ENCODE results near the gene MYMK.

Gene MYMK

GRCh38 chr9:133524679-133525228 is at the start of gene MYMK:
Gene MYMK, minus strand, starts transcription at chr9:133524959. Its CDS starts 115 bp downstream, at chr9:133524844.
- in situ Hi-C loops (cut with HindIII; ENCODE audit: low sequenced_read_pairs) = no loop called here

- in situ Hi-C loops (cut with HindIII; ENCODE audit: low sequenced_read_pairs) = loop anchor here (25.0 kb wide), 1 partner anchor 88 kb away; no protein-coding TSS in a partner anchor
Measured at GRCh38 chr9:133573791-133574515, 49.2 kb upstream of the MYMK start.

DNA sequence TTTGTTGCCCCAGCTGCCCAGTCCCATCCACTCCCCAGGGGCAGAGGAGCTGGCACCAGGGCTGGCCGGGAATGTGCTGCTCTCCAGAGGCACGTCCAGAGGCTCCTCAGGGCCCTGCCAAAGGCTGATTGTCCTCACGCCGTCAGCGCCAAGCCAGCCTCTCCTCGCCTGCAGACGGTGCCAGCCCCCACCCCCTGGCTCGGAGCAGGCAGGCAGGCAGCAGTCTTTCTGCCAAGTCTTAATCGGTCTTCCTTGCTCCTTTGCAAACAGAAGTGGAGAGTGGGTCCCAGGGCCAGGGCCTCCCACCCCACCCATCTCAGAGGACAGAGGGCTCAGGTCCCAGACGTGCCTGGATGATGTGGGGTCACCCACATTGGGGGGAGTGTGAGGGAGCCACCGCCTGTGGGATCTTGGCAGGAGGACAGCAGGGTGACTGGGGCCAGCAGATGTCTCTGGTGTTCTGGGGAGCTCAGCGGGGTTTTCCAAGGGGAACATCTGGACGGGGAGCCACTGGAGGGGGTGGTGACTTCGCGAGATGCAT is 48.1 kb upstream of the MYMK start:
- in situ Hi-C loops (cut with HindIII; ENCODE audit: low sequenced_read_pairs) = loop anchor here (25.0 kb wide), 1 partner anchor 89 kb away; no protein-coding TSS in a partner anchor

- in situ Hi-C loops (cut with HindIII; ENCODE audit: low sequenced_read_pairs) = loop anchor here (25.0 kb wide), 1 partner anchor 90 kb away; no protein-coding TSS in a partner anchor
Measured at GRCh38 chr9:133571896-133572595, 47.3 kb upstream of the MYMK start.

- in situ Hi-C loops (cut with HindIII; ENCODE audit: low sequenced_read_pairs) = loop anchor here (25.0 kb wide), 1 partner anchor 91 kb away; no protein-coding TSS in a partner anchor
Measured at GRCh38 chr9:133571391-133571890, 46.7 kb upstream of the MYMK start.

DNA sequence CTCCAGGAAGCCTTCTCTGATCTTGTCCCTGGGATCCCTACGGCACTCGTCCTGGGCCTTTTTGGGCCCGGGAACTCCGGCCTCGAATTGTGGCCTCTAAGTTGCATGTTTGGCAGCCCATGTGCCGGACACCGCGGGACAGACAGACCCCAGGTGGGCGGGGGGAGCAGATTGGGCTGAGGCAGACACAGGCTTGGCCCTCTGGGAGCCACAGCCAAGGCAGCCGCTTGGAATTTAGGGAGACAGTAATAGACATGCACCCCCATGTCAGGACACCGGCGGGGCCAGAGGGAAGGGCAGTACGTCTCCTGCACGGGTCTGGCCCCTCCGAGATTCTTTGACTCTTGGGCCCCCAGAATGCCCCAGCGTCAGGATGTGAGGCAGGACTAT is 45.9 kb upstream of the MYMK start:
- in situ Hi-C loops (cut with HindIII; ENCODE audit: low sequenced_read_pairs) = loop anchor here (25.0 kb wide), 1 partner anchor 92 kb away; no protein-coding TSS in a partner anchor

DNA sequence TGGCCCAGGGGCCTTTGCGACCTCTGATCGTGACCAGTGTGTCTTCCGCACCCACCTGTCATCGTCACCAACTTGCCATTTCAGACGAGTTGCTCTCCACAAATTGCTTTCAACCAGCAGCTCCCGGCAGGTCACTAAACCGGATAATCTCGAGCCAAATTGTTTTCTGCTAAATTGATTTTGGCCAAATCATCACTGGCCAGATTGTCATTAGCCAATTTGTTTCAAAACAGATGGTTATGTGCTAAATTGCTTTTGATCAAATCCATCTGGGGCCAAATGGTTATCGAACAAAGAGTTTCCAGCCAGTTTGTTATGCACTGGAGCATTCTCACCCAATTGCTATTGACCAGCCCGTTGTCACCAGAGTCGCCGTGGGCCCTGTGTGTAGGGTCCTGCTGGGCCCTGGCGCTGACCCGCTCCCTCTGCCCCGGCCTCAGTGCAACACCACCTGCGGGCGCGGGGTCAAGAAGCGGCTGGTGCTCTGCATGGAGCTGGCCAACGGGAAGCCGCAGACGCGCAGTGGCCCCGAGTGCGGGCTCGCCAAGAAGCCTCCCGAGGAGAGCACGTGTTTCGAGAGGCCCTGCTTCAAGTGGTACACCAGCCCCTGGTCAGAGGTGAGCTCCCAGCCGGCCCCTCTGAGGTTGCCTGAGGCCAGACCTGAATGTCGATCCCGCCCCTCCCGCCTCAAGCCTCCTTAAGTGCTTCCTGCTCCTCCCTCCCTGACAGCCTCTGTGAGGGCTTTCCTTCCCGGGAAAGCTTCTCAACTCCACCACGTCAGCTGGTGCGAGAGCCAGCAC is 45.3 kb upstream of the MYMK start:
- in situ Hi-C loops (cut with HindIII; ENCODE audit: low sequenced_read_pairs) = loop anchor here (25.0 kb wide), 1 partner anchor 92 kb away; no protein-coding TSS in a partner anchor

DNA sequence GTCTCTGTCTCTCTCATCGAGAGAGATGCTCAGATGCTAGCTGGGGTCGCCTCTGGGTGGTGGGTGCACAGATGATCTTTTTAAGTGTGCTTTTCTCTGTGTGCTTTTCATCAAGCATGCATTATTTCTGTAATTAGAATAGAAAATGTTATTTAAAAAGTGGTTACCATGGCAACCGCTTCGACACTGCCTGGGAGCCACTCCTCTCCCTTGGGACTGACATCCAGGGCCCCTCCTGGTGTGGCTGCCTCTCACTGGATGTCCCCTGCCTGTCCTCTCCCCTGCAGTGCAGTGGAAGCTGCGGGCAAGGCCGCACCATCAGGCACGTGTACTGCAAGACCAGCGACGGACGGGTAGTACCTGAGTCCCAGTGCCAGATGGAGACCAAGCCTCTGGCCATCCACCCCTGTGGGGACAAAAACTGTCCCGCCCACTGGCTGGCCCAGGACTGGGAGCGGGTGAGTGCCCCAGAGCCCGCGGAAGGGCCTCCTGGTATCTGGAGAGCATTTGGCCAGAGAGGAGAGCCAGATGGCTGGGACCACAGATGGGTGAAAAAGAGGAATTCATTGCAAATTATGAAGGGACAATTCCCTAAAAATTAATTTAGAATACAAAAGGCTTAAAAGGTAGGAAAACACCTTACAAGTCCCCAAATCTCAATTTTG is 44.5 kb upstream of the MYMK start:
- in situ Hi-C loops (cut with HindIII; ENCODE audit: low sequenced_read_pairs) = loop anchor here (25.0 kb wide), 1 partner anchor 93 kb away; no protein-coding TSS in a partner anchor

DNA sequence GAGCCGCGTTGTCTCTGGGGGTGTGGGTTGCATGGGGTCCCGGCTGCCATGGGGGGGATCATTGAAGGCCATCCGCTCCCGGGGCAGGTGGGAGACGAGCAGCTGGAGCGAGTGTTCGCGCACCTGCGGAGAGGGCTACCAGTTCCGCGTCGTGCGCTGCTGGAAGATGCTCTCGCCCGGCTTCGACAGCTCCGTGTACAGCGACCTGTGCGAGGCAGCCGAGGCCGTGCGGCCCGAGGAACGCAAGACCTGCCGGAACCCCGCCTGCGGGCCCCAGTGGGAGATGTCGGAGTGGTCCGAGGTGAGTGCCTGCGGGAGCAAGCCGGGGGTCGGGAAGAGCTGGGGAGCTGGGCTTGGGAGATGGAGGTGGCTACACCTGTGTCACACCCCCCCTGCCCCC is 43.4 kb upstream of the MYMK start:
- in situ Hi-C loops (cut with HindIII; ENCODE audit: low sequenced_read_pairs) = loop anchor here (25.0 kb wide), 1 partner anchor 94 kb away; no protein-coding TSS in a partner anchor

DNA sequence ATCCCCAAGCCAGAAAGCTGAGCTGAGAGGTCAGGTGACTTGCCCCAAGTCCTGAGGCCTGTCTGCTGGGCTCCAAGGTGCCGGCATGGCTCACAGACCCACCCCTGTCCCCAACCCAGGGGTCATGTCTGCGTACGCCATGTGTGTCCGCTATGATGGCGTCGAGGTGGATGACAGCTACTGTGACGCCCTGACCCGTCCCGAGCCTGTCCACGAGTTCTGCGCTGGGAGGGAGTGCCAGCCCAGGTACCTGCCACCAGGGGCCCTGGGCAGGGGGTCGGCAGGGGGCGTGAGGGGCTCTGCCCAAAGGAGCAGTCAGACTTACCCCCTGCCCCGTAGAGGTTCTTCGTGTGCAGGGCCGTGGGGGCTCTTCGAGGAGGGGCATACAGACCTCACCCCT is 42.1 kb upstream of the MYMK start:
- in situ Hi-C loops (cut with HindIII; ENCODE audit: low sequenced_read_pairs) = loop anchor here (25.0 kb wide), 1 partner anchor 95 kb away; no protein-coding TSS in a partner anchor

- in situ Hi-C loops (cut with HindIII; ENCODE audit: low sequenced_read_pairs) = loop anchor here (25.0 kb wide), 1 partner anchor 96 kb away; no protein-coding TSS in a partner anchor
Measured at GRCh38 chr9:133566382-133566781, 41.6 kb upstream of the MYMK start.

DNA sequence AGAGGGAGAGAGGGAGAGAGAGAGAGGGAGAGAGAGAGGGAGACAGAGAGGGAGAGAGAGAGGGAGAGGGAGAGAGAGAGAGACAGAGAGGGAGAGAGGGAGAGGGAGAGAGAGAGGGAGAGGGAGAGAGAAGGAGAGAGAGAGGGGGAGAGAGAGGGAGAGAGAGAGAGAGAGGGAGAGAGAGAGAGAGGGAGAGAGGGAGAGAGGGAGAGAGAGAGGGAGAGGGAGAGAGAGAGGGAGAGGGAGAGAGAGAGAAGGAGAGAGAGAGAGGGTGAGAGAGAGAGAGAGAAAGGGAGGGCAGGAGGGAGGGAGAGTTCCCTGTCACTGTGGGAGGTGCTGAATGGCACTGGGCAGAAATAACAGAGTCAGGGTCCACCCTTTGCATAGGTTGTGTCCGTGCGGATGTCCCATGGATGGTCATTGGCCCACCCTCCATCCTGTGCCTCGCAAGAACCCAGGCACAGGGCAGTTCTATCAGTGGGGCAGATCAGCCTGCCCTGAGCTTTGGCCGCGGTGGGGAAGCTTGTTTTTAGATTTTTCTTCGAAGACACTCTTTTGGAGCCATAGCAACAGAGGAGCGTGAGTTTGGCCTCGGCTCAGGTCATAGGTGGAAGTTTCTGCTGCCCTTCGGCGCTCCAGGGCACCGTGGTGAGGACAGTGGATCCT is 39.8 kb upstream of the MYMK start:
- in situ Hi-C loops (cut with HindIII; ENCODE audit: low sequenced_read_pairs) = loop anchor here (25.0 kb wide), 1 partner anchor 98 kb away; no protein-coding TSS in a partner anchor

DNA sequence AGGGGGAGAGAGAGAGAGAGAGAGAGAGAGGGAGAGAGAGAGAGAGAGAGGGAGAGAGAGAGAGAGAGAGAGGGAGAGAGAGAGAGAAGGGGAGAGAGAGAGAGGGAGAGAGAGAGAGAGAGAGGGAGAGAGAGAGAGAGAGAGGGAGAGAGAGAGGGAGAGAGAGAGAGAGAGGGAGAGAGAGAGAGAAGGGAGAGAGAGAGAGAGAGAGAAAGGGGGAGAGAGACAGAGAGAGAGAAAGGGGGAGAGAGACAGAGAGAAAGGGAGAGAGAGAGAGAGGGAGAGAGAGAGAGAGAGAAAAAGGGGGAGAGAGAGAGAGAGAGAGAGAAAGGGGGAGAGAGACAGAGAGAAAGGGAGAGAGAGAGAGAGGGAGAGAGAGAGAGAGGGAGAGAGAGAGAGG is 39.1 kb upstream of the MYMK start:
- in situ Hi-C loops (cut with HindIII; ENCODE audit: low sequenced_read_pairs) = loop anchor here (25.0 kb wide), 1 partner anchor 98 kb away; no protein-coding TSS in a partner anchor

DNA sequence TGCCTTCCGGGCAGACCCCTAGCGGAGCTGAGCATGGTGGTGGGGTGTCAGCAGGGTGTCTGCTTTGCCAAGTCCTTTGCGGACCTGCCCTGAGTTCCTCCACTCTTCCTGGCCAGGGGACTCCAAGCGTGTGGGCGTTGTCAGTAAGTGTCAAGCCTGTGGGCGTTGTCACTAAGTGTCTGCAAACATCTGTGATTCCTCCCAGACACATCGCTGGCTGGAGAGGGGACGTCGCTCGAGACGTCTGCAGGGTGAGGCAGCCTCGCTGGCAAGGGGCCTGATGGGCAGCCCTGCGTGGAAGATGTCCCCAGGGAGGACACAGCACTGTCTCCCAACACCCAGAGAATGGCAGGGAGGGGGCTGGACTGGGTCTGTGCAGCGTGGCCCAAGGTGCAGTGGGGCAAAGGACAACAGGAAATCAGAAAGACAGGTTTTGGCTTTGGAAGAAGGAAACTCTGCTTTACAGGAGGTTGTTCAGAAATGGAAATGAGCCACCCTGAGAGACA is 38.6 kb upstream of the MYMK start:
- in situ Hi-C loops (cut with HindIII; ENCODE audit: low sequenced_read_pairs) = loop anchor here (25.0 kb wide), 1 partner anchor 99 kb away; no protein-coding TSS in a partner anchor

- in situ Hi-C loops (cut with HindIII; ENCODE audit: low sequenced_read_pairs) = loop anchor here (25.0 kb wide), 1 partner anchor 100 kb away; no protein-coding TSS in a partner anchor
Measured at GRCh38 chr9:133562611-133563290, 38.0 kb upstream of the MYMK start.

DNA sequence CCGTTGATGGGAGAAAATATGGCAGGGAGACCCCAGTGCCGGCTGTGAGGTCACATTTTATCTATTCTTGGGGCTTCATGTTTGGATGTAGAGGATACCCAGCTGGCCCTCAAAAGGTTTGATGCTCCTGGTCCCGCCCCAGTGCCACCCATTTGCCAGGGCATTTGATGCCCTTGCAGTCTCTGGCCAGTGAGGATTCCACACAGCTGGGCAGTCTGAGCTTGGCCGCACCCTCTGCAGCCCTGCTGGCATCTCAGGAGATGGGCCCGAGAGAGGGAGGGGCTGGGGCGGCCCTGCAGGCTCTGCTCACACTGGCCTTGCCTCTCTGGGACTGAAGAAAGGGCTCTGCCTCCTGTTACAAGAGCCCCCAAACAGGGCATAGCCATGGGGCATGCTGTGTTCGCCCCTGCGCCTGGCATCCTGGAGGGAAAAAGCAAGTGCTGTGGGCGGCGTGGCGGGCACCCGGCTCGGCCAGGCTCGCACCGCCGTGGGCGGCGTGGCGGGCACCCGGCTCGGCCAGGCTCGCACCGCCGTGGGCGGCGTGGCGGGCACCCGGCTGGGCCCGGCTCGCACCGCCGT is 37.3 kb upstream of the MYMK start:
- in situ Hi-C loops (cut with HindIII; ENCODE audit: low sequenced_read_pairs) = loop anchor here (25.0 kb wide), 1 partner anchor 100 kb away; no protein-coding TSS in a partner anchor

DNA sequence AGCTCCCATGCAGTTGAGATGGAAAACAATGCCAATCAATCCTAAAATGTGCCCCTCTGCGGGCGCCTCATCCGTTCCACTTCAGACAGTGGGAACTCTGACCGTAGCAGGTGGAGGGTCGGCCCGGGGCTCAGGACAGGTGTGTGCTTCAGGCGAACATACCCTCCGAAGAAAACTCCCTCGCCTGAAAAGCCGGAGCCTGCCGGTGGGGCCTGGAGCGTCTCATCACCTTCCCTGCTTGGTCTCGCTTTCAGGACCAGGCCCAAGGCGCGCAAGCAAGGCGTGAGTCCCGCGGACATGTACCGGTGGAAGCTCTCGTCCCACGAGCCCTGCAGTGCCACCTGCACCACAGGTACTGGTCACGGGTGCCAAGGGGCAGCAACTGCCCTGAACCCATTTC is 36.2 kb upstream of the MYMK start:
- in situ Hi-C loops (cut with HindIII; ENCODE audit: low sequenced_read_pairs) = loop anchor here (25.0 kb wide), 1 partner anchor 101 kb away; no protein-coding TSS in a partner anchor

All from DLD1 (cell line).